GM19438 (cell line): ENCODE data around the gene ZNF230.

ENCODE experiments used
- ATAC-seq: cut with Tn5 transposase; IDR thresholded peaks from one replicate; pipeline ENCODE4 v1.9.1; 2021; ENCODE audit warnings: low read depth; ENCODE audit not compliant: unreplicated experiment

Gene ZNF230

GRCh38 chr19:44002566-44003460 lies at the start of gene ZNF230:
TSS of gene ZNF230 (plus strand) at chr19:44002957. CDS start at chr19:44007079, 4,122 bp downstream.
- ATAC-seq, result peak; percentile 84

GRCh38 chr19:43956827-43957226 lies 45.9 kb upstream of the ZNF230 start:
- ATAC-seq, result no peak

GRCh38 chr19:43957891-43958290 lies 44.9 kb upstream of the ZNF230 start:
- ATAC-seq, result no peak

GRCh38 chr19:43960411-43960810 lies 42.3 kb upstream of the ZNF230 start:
- ATAC-seq, result no peak

- ATAC-seq, result no peak
These were observed 36.6 kb upstream of the ZNF230 start for GRCh38 chr19:43966079-43966694.

- no peak for ATAC-seq
These were observed 26.0 kb upstream of the ZNF230 start for GRCh38 chr19:43976732-43977131.

GRCh38 chr19:43983544-43983911 lies 19.2 kb upstream of the ZNF230 start:
- ATAC-seq, result no peak

GRCh38 chr19:43983912-43984686 lies 18.7 kb upstream of the ZNF230 start, which contains the start of gene ZNF155:
TSS of gene ZNF155 (plus strand) at chr19:43984188. CDS start at chr19:43988544, 4,356 bp downstream.
- peak; percentile 91 for ATAC-seq

- no peak for ATAC-seq
These were observed 18.1 kb upstream of the ZNF230 start for GRCh38 chr19:43984687-43985000.

GRCh38 chr19:43997631-43998290 lies 5.0 kb upstream of the ZNF230 start:
- ATAC-seq, result no peak

- no peak for ATAC-seq
These were observed 568 bp upstream of the ZNF230 start for GRCh38 chr19:44002212-44002565.

- peak; percentile 3 for ATAC-seq
These were observed 778 bp downstream of the ZNF230 start for GRCh38 chr19:44003461-44004009.

- no peak for ATAC-seq
These were observed 3.2 kb downstream of the ZNF230 start for GRCh38 chr19:44005973-44006372.

GRCh38 chr19:44007473-44007872 lies 4.7 kb downstream of the ZNF230 start:
- ATAC-seq, result no peak

- no peak for ATAC-seq
These were observed 7.7 kb downstream of the ZNF230 start for GRCh38 chr19:44010468-44010867.

GRCh38 chr19:44019498-44019897 lies 16.7 kb downstream of the ZNF230 start:
- ATAC-seq, result no peak

GRCh38 chr19:44021221-44021620 lies 18.5 kb downstream of the ZNF230 start:
- no peak for ATAC-seq

GRCh38 chr19:44024900-44025216 lies 22.1 kb downstream of the ZNF230 start:
- ATAC-seq, result no peak

GRCh38 chr19:44025217-44025936 lies 22.6 kb downstream of the ZNF230 start, which contains the start of gene ZNF222:
TSS of gene ZNF222 (plus strand) at chr19:44025379. CDS start at chr19:44025437, 58 bp downstream.
- ATAC-seq, result peak; percentile 94

GRCh38 chr19:44026622-44027021 lies 23.9 kb downstream of the ZNF230 start:
- no peak for ATAC-seq
